ENCODE measurements around the gene CRIM1. TPM values are rescaled to one million over a fixed set of nuclear protein-coding genes. Genes with fewer than 3 reads are reported as not detected.

Gene CRIM1
- total RNA-seq, 1 experiment from 2014 or later: 27.6 TPM

DNA sequence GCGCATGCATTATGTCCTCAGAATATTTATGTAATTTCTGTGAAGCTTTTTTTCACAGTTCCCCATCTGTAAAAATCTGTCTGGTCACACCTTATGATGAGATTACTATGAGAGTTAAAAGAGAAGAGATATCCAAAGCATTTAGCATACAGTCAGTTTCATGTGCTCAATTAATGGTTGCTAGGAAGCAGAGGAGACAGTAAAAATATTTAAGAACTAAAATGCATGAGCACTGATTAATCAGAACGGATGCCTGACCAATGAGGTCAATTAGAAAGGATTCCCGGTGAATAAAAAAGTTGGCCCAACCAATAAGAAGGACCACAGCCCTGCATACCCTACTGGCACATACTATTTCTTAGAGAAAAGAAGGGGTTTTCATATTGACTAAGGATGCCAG is 12.0 kb upstream of the CRIM1 start:
- no peak overlapping the region for H4K91ac ChIP-seq (ENCODE audit: insufficient read length, low read depth, low read length)
- H2BK15ac ChIP-seq (ENCODE audit: low read depth, low read length): no peak overlapping the region
- no peaks in the 10 kb centered on the region for H3K27me3 ChIP-seq (ENCODE audit: insufficient read depth, low read length)
- Mint-ChIP-seq H3K27ac (no peak overlapping the region), H3K27me3 (ENCODE audit: low read depth) (no peaks in the 10 kb centered on the region), H3K9me3 (no peaks in the 10 kb centered on the region; a peak in 1 of 5 replicates), H3K4me1 (peaks cover 3 to 8% of the 10 kb centered on the region in 2 experiments; a peak in 2 of 4 replicates), H3K36me3 (ENCODE audit: insufficient read depth in 1 of 3, low read depth in 3 of 3) (no peaks in the 10 kb centered on the region; a peak in 1 of 7 replicates), H3K4me3 (no peak overlapping the region)
- no peak overlapping the region for H2BK5ac ChIP-seq (ENCODE audit: insufficient read length, low read length)
- H4K8ac ChIP-seq (replicated peaks; ENCODE audit: insufficient read length, low read depth, low read length): no peak overlapping the region
- no peak overlapping the region for H4K5ac ChIP-seq (ENCODE audit: insufficient read length, low read depth, low read length)
- H3K27ac ChIP-seq (ENCODE audit: insufficient read length, low read depth, low read length): no peak overlapping the region
- no peak overlapping the region for H2AK5ac ChIP-seq (ENCODE audit: insufficient read length, low read length)
- H3K56ac ChIP-seq (ENCODE audit: insufficient read length, low read depth, low read length): no peak overlapping the region
- no peaks in the 10 kb centered on the region for H4K20me1 ChIP-seq (ENCODE audit: control insufficient read depth, insufficient read depth, insufficient read length)
- H2AFZ ChIP-seq (ENCODE audit: low read length): no peak overlapping the region
- H3K79me1 ChIP-seq (ENCODE audit: insufficient read depth, low read depth, low read length, poor library complexity, severe bottlenecking): no peaks in the 10 kb centered on the region
- H3K23ac ChIP-seq (ENCODE audit: insufficient read length, low read depth, low read length): no peak overlapping the region
- no peaks in the 10 kb centered on the region for H3K79me2 ChIP-seq (ENCODE audit: insufficient read depth, low read length)
- no peak overlapping the region for H3K4ac ChIP-seq (ENCODE audit: low read depth, low read length)
- no peak overlapping the region for H3K14ac ChIP-seq (ENCODE audit: insufficient read depth, low read length)
- H3K4me1 ChIP-seq (ENCODE audit: insufficient read depth, low read length): no peaks in the 10 kb centered on the region; the same call in 1 of the 2 replicates
- no CpG with 5 or more reads among the region's 3 CpGs for WGBS (ENCODE audit: extremely low coverage, insufficient read length, low lambda C conversion rate)
- H3K9ac ChIP-seq (ENCODE audit: extremely low read depth, insufficient read length, low read length): no peak overlapping the region
- H2BK20ac ChIP-seq (ENCODE audit: low read depth, low read length, poor library complexity, severe bottlenecking): no peak overlapping the region
- no peaks in the 10 kb centered on the region for H3K9me3 ChIP-seq (ENCODE audit: control insufficient read depth, low read depth, low read length)
- DNase-seq: no peak
- H3T11ph ChIP-seq (ENCODE audit: low read length): no peak overlapping the region
- H2BK12ac ChIP-seq (ENCODE audit: insufficient read length, low read depth, low read length): no peak overlapping the region
- TF ChIP-seq, protein P1, sequence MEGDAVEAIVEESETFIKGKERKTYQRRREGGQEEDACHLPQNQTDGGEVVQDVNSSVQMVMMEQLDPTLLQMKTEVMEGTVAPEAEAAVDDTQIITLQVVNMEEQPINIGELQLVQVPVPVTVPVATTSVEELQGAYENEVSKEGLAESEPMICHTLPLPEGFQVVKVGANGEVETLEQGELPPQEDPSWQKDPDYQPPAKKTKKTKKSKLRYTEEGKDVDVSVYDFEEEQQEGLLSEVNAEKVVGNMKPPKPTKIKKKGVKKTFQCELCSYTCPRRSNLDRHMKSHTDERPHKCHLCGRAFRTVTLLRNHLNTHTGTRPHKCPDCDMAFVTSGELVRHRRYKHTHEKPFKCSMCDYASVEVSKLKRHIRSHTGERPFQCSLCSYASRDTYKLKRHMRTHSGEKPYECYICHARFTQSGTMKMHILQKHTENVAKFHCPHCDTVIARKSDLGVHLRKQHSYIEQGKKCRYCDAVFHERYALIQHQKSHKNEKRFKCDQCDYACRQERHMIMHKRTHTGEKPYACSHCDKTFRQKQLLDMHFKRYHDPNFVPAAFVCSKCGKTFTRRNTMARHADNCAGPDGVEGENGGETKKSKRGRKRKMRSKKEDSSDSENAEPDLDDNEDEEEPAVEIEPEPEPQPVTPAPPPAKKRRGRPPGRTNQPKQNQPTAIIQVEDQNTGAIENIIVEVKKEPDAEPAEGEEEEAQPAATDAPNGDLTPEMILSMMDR (conservative IDR thresholded peaks at IDR 0.05): no peak
- no peaks in the 10 kb centered on the region for H3K23me2 ChIP-seq (ENCODE audit: insufficient read length, low read depth, low read length, poor library complexity, severe bottlenecking)
- H3K4me2 ChIP-seq (ENCODE audit: insufficient read depth, insufficient read length, low read length): no peak overlapping the region
- H2BK120ac ChIP-seq (ENCODE audit: low read depth, low read length, poor library complexity, severe bottlenecking): no peak overlapping the region
- H3K18ac ChIP-seq (ENCODE audit: insufficient read length, low read depth, low read length): no peak overlapping the region
